DMS153 treated with DMSO at 0.1 percent for 48 hours (cell line): ENCODE results near the gene RGS18.
"Not testable (repeated sequence)": the region's sequence is repeated elsewhere in the genome, so short reads cannot be mapped to it uniquely, and the experiment has no call there.

Experiments used
- DNase-seq: peaks from one replicate; lab custom pipeline; 2025; ENCODE audit not compliant: unreplicated experiment; lab: John Stamatoyannopoulos, UW

RGS18 gene

GRCh38 chr1:192165002-192165401, 6.7 kb downstream of the RGS18 start:
- DNase-seq, result not testable (repeated sequence)

GRCh38 chr1:192167011-192167410, 8.7 kb downstream of the RGS18 start:
- no peak for DNase-seq

DNA sequence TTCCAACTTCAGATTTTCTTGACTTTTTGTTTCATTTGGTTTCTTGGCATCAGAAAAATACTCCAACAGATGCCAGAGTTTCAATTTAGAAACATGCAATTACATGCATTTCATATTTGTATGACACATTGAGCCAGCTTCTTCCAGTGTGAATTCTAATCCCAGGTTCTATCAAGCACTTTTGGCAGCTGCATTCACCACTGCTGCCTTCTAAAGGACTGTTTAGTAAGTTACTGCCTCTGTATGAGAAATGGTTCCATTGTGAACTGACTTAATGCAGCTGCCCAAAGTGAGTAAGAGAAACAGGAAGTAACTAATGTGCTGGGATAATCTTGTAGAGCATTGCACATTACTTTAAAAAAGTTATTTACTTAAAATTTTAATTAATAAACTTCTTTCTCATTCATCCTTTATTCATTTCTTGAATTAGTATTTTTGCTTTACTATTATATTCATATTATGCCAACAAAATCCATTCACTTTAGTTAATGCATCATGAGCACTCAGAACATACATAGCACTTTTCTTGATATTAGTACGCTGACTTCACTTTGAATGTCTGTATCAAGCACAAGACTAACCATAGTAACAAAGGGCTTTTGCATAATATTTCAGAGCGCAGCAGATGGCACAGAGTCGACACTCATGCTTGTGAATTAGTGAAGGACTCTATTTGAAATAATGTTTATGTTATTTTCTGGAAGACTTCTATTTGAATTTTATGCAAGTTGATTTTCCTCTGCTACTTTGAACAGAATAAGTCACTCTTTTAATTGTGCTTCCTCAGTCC, 9.8 kb downstream of the RGS18 start:
- DNase-seq, result no peak

DNA sequence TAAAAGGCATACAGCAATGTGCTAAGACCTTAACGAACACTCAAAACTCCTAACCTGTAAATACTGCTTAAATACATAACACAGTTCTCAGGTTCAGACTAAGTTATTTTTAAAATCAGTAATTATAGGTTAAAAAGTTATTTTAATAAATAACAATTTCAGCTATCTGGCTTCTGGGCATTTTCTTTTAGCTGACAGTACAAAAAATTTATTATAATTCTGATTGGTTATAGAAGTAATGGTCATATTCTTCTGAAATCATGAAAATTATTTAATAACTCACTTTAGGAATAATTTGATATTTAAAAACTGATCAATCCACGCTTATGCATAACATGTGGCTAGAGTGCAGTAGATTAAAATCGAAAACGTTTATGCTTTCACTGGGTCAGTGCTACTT, 10.7 kb downstream of the RGS18 start:
- DNase-seq, result no peak

GRCh38 chr1:192170196-192170984, 12.1 kb downstream of the RGS18 start:
- no peak for DNase-seq

DNA sequence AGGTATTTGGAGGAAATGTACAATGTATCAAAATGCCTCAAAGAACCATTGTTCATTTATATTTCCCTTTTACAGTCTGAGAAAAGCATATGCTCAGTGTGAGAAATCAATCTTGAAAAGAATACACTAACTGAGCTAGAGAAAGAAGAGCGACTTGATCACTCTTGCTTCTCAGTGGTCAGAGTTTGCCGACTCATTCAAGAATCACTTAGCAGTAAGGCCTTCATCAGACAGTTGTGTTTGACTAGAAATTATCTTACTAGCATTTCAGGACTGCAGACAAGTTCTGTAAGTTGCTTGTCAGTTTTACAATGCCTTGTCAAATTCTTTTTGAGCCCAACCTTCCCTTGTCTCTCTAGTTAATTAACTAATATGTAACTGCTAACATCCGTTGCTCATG, 12.9 kb downstream of the RGS18 start:
- DNase-seq, result no peak

- no peak for DNase-seq
Measured at GRCh38 chr1:192175971-192176370, 17.7 kb downstream of the RGS18 start.

DNA sequence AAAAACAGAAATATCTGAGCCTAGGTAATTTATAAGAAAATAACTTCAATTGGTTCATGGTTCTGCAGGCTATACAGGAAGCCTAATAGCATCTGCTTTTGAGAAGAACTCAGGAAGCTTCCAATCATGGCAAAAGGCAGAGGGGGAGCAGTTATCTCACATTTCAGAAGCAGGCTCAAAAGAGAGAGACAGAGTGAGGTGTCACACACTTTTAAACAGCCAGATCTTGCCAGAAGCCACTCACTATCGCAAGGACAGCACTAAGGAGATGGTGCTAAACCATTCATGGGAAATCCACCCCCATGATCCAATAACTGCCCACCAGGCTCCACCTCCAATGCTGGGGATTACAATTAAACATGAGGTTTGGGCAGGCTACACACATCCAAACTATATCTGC, 25.5 kb downstream of the RGS18 start:
- DNase-seq, result no peak

GRCh38 chr1:192186197-192186596, 27.9 kb downstream of the RGS18 start:
- DNase-seq, result no peak

DNA sequence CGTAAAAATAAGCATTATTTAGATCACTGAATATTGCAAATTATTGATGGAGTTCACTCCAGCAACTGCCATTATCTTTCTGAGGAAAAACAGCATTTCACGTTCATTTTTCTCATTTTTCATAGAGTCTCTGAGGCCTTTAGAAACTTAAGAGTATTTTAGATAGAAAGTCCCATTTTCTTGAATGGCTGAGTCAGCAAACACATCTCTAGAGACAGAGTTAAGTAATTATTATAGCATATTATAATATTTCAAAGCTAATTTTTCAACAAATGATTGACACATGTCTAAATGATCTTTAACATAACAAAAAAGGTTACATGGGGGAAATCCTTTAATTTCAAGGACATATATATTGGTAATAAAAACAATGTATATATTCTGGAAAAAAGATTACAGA, 31.8 kb downstream of the RGS18 start:
- no peak for DNase-seq

DNA sequence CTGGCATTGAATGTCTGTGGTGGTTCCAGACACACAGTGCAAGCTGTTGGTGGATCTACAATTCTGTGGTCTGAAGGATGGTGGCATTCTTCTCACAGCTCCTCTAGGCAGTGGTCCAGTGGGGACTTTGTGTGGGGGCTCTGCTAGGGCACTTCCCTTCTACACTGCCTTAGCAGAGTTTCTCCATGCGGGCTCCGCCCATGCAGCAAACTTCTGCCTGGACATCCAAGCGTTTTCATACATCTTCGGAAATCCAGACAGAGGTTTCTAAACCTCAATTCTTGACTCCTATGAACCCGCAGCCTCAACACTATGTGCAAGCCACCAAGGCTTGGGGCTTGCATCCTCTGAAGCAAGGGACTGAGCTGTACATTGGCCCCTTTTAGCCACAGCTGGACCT, 43.0 kb downstream of the RGS18 start:
- no peak for DNase-seq

- no peak for DNase-seq
Measured at GRCh38 chr1:192224396-192224795, 66.1 kb downstream of the RGS18 start.

- DNase-seq, result no peak
Measured at GRCh38 chr1:192224846-192225245, 66.6 kb downstream of the RGS18 start.

DNA sequence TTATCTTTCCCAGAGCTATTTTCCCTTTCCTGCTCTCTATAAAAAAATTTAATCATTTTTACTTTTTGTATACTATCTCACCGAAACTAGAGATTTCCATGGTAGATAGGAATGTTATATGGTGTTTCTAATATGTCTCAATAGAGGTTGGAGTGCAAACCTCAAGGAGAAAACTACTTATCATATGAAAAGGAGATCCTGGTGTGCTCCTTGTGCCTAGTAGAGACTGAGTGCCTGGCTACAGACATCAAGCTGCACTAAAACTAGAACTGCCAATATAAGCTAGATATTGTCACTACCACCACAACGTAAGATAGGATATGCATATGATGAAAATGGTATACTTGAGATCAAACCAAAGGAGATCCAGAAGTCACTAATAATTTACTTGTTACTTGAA, 67.0 kb downstream of the RGS18 start:
- DNase-seq, result no peak

DNA sequence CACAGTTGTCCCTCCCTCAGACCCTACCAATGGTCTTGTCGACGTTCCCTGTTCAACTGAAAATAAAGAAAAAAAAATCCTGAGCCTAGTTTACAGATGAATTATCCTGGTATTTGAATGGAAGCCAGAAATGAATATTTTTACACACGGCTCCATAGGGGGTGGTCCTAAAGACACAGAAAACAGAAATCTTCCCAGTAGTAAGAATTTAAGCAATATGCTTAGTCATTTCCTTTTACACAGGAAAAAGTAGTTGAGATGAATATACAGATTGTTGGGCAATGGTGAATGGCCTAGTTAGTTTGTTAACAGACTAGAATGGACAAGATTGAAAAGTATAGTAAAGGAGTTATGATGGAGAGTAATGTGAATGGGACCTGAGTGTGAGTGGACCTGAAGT, 67.4 kb downstream of the RGS18 start:
- no peak for DNase-seq

- no peak for DNase-seq
Measured at GRCh38 chr1:192227330-192227729, 69.1 kb downstream of the RGS18 start.

GRCh38 chr1:192227980-192228379, 69.7 kb downstream of the RGS18 start:
- DNase-seq, result not testable (repeated sequence)

- DNase-seq, result no peak
Measured at GRCh38 chr1:192232817-192233417, 74.7 kb downstream of the RGS18 start.

DNA sequence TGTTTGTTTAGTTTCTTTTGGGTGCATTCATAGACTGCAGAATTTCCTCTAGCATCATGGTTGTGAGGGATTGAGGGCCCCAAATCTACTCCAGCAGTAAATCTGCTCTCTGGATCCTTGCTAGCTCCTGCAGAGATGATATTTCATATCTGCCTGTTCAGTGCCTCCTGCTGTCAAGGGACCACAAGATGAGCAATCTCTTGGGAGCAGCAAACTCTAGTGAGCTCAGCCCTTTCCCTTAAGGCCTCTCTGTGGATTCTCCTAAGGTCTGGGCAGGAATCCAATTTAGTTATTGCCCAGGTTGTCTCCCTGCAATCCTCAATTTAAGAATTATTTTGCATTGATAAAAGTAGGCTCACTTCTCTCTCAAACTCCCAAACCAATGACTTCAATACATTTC, 76.9 kb downstream of the RGS18 start:
- no peak for DNase-seq
